Measurements from ENCODE around the gene SCAF4.
A peak's percentile ranks its signal among the peaks of the same experiment; 100 is the strongest.

Gene SCAF4

DNA sequence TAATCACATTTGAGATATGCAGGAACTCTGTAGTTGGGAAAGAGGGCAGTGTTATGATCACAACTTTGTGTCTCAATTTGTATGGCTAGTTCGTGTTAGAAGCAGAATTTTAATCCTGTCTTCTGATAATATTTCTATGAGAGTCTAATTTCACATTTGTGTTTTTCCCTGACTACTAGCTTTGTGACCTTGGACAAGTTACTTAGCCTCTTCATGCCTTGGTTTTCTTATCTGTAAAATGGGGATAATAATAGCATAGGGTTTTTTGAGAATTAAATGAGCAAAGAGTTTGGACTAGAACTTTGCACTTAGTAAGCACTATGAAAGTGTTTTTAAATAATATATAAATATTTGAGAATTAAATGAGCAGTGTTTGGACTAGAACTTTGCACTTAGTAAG is 24.9 kb upstream of the SCAF4 start:
- Mint-ChIP-seq H3K27ac (no peak overlapping the region), H3K4me3 (no peak overlapping the region)

DNA sequence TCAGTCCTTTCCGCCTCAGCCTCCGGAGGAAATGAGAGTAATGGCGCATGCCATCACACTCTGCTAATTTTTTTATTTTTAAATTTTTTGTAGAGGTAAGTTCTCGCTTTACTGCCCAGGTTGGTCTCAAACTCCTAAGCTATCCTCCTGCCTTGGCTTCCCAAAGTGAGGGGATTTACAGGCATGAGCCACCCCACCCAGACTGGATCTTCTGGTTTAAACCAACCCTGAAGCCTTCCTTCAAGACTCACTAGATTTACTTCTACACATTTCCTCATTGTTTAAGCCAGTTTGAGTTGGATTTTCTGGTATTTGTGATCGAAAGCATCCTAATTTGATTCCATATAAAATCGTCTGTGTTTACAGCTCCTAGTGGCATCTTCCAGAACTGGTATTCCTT is 23.1 kb upstream of the SCAF4 start:
- no peak overlapping the region for H3K4me3 Mint-ChIP-seq
- no peak for DNase-seq
- H3K27ac Mint-ChIP-seq = no peak overlapping the region
- TF ChIP-seq, protein P1, sequence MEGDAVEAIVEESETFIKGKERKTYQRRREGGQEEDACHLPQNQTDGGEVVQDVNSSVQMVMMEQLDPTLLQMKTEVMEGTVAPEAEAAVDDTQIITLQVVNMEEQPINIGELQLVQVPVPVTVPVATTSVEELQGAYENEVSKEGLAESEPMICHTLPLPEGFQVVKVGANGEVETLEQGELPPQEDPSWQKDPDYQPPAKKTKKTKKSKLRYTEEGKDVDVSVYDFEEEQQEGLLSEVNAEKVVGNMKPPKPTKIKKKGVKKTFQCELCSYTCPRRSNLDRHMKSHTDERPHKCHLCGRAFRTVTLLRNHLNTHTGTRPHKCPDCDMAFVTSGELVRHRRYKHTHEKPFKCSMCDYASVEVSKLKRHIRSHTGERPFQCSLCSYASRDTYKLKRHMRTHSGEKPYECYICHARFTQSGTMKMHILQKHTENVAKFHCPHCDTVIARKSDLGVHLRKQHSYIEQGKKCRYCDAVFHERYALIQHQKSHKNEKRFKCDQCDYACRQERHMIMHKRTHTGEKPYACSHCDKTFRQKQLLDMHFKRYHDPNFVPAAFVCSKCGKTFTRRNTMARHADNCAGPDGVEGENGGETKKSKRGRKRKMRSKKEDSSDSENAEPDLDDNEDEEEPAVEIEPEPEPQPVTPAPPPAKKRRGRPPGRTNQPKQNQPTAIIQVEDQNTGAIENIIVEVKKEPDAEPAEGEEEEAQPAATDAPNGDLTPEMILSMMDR (IDR thresholded peaks at IDR 0.05) = no peak
- no peaks in the 10 kb centered on the region for H3K9me3 Mint-ChIP-seq
- peaks cover 3% of the 10 kb centered on the region for H3K27me3 Mint-ChIP-seq (ENCODE audit: low read depth, poor library complexity)
- peaks cover 25% of the 10 kb centered on the region for H3K4me1 Mint-ChIP-seq
- no peaks in the 10 kb centered on the region for H3K36me3 Mint-ChIP-seq (ENCODE audit: low read depth)

More for the DNA sequence above, 24.9 kb upstream of the SCAF4 start:
- Mint-ChIP-seq H3K27me3 (ENCODE audit: low read depth, poor library complexity) (no peaks in the 10 kb centered on the region), H3K36me3 (ENCODE audit: low read depth) (no peaks in the 10 kb centered on the region), H3K9me3 (no peaks in the 10 kb centered on the region), H3K4me1 (peaks cover 25% of the 10 kb centered on the region)
- no peak for DNase-seq
- TF ChIP-seq, protein P1 (IDR thresholded peaks at IDR 0.05) = no peak

DNA sequence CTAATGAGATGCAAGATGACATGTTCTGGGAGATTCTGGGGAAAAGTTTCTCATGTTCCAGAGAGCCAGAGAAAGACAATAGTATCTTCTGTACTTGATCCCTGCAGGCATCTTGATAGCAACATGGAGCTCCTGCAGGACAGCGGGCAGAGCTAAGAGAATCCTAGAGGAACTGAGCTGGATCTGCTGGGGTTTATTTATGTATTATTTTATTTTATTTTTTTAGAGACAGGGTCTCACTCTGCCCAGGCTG is 22.7 kb upstream of the SCAF4 start:
- peaks cover 3% of the 10 kb centered on the region for H3K27me3 Mint-ChIP-seq (ENCODE audit: low read depth, poor library complexity)

DNA sequence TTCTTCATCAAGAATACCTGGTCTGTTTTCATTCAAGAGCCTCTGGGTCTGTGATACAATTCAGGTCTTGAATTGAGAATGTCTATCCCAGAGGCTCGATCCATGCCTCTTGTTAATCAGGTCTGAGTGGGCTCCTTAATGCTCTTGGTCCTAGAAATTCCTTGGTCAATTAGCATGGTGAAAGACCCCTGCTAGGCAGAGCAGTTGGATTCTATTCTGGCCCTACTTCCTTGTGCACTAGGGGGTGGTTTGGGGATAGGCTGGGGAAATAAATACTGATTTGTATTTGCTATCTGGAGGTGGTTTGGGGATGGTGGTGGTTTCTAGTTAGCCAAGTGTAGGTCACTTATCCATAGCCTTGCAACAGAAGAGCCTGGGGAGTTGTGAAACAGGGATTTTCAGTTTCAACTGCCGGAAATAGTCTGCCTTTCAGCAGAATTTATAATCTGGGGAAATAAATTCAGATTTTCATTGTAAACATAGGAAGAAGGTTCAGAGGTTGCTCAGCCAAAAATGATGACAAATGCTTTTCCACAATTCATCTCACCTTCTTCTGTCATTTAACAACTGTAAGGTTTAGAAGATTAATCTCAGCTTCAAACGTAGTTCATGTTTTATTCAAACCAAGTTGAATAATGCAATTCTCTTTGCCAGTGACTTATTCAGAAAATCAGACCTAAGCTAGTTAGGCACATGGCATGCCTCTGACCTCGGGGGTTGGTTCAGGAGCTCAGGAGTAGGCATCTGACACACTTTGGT is 22.2 kb upstream of the SCAF4 start:
- peaks cover 3% of the 10 kb centered on the region for H3K27me3 Mint-ChIP-seq (ENCODE audit: low read depth, poor library complexity)
- peak overlapping the region; percentile 48 for H3K27ac Mint-ChIP-seq
- H3K36me3 Mint-ChIP-seq (ENCODE audit: low read depth) = no peaks in the 10 kb centered on the region
- DNase-seq = no peak
- no peak overlapping the region for H3K4me3 Mint-ChIP-seq
- TF ChIP-seq, protein P1 (IDR thresholded peaks at IDR 0.05) = no peak
- H3K9me3 Mint-ChIP-seq = no peaks in the 10 kb centered on the region
- peaks cover 22% of the 10 kb centered on the region for H3K4me1 Mint-ChIP-seq

More for the DNA sequence above, 22.7 kb upstream of the SCAF4 start:
- H3K27ac Mint-ChIP-seq = no peak overlapping the region
- H3K4me1 Mint-ChIP-seq = peaks cover 25% of the 10 kb centered on the region
- TF ChIP-seq, protein P1 (IDR thresholded peaks at IDR 0.05) = no peak
- DNase-seq = no peak
- H3K36me3 Mint-ChIP-seq (ENCODE audit: low read depth) = no peaks in the 10 kb centered on the region
- no peak overlapping the region for H3K4me3 Mint-ChIP-seq
- no peaks in the 10 kb centered on the region for H3K9me3 Mint-ChIP-seq

DNA sequence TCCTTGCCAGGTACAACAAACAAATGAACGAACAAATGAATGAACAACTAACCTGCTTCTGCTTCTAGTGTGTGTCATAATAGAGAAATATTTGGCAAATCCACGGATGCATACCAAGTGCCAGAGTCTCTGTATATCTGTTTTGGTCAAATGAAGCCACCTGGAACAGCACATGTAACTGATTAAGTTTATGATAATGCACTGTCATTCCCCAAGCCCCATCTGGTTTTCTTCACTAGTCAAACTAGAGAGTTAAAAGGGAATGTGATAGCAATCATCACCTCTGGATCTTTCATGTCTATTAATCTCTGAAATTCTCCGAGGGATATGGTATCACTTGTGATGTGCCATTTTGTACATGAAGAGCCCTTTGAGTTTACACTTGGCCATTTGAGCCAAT is 21.0 kb upstream of the SCAF4 start:
- H3K27ac Mint-ChIP-seq = no peak overlapping the region
- peaks cover 11% of the 10 kb centered on the region for H3K4me1 Mint-ChIP-seq
- no peak overlapping the region for H3K4me3 Mint-ChIP-seq
- TF ChIP-seq, protein P1 (IDR thresholded peaks at IDR 0.05) = no peak
- DNase-seq = no peak
- H3K9me3 Mint-ChIP-seq = no peaks in the 10 kb centered on the region
- peaks cover 3% of the 10 kb centered on the region for H3K27me3 Mint-ChIP-seq (ENCODE audit: low read depth, poor library complexity)
- no peaks in the 10 kb centered on the region for H3K36me3 Mint-ChIP-seq (ENCODE audit: low read depth)

DNA sequence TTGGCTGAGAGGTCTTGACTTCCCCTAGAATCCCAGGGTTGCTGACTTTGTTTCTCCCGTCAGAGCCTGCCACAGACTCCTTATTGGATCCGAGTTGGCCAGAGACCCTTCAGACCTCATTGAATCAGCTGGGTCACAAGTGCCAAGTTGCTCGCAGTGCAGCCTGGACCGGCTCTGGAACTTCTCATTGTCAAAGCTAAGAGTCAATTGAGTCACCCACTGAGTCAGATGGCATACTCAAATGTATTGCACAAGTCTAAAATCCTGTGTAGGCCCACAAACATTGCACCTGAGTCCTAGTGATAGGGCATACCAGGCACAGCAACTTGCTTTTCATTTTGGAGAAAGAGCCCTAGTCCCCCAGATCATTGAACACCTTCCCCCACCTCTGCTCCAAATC is 20.4 kb upstream of the SCAF4 start:
- Mint-ChIP-seq H3K9me3 (no peaks in the 10 kb centered on the region), H3K4me3 (no peak overlapping the region), H3K36me3 (ENCODE audit: low read depth) (no peaks in the 10 kb centered on the region), H3K4me1 (peaks cover 10% of the 10 kb centered on the region), H3K27ac (no peak overlapping the region), H3K27me3 (ENCODE audit: low read depth, poor library complexity) (peaks cover 3% of the 10 kb centered on the region)
- TF ChIP-seq, protein P1 (IDR thresholded peaks at IDR 0.05) = no peak
- no peak for DNase-seq
